Epithelial cell of proximal tubule (primary cell): ENCODE data around the gene RBM47. TPM values are rescaled to one million over a fixed set of nuclear protein-coding genes. Genes with fewer than 3 reads are reported as not detected.
"Not testable (repeated sequence)": the region's sequence is repeated elsewhere in the genome, so short reads cannot be mapped to it uniquely, and the experiment has no call there.

Source experiments
- DNase-seq: peaks from one replicate; pipeline ENCODE4 v3.0.0-alpha.2; 2011; ENCODE audit warnings: low read depth
- H3K4me3 ChIP-seq: 2 replicates; pipeline ENCODE4 v1.5.1; 2011; ENCODE audit warnings: low read depth, mild to moderate bottlenecking, low read length
- CTCF ChIP-seq: conservative IDR thresholded peaks from 2 replicates; pipeline ENCODE4 v1.5.1; 2012; ENCODE audit warnings: low read depth, mild to moderate bottlenecking, low read length
- total RNA-seq: library from RNA; depleted of rRNA; stranded (reverse); fragments of >200 nt; gene quantifications from 2 replicates; pipeline ENCODE4 v1.2.3, GENCODE V29; 2015

Gene RBM47
- total RNA-seq, 1 donor from 2014 or later = 42.9 TPM

GRCh38 chr4:40445671-40446070 is 184.0 kb downstream of the RBM47 start:
- TF ChIP-seq CTCF = no peak
- no peak overlapping the region for H3K4me3 ChIP-seq
- DNase-seq = no peak

GRCh38 chr4:40441430-40441829 is 188.2 kb downstream of the RBM47 start:
- DNase-seq = no peak

GRCh38 chr4:40439519-40439918 is 190.1 kb downstream of the RBM47 start:
- no peak overlapping the region for H3K4me3 ChIP-seq
- no peak for DNase-seq
- no peak for TF ChIP-seq CTCF

More at GRCh38 chr4:40441430-40441829, 188.2 kb downstream of the RBM47 start:
- H3K4me3 ChIP-seq = no peak overlapping the region
- no peak for TF ChIP-seq CTCF

GRCh38 chr4:40438384-40439026 is 191.2 kb downstream of the RBM47 start:
- TF ChIP-seq CTCF = no peak
- DNase-seq = no peak

DNA sequence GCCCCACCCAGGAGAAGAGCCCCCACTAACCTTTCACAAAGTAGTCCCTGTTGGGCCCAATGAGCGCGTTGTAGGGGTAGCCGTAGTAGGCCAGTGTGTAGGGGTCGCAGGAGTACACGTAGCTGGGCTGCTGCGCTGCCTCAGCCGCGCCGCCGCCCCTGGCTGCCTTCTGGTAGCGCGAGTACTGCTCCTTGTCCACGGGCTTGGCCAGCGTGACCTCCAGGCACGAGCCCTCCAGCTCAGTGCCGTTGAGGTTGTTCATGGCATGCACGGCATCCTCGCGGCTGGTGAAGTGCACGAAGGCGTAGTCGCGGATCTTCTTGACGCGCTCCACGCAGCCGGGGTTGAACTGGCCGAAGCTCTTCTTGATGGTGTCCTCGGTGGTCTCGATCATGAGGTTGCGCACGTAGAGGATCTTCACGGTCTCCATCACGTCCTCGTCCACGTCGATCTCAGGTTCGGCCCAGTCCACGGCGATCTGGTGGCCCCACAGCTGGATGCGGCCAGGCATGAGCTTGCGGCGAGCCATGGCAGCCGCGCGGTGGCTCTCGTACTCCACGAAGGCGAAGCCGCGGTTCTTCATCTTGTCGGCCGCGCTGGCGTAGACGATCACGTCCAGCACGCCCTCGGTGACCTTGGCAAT is 191.8 kb downstream of the RBM47 start:
- no peak overlapping the region for H3K4me3 ChIP-seq
- DNase-seq = no peak
- no peak for TF ChIP-seq CTCF

More at GRCh38 chr4:40438384-40439026, 191.2 kb downstream of the RBM47 start:
- no peak overlapping the region for H3K4me3 ChIP-seq

DNA sequence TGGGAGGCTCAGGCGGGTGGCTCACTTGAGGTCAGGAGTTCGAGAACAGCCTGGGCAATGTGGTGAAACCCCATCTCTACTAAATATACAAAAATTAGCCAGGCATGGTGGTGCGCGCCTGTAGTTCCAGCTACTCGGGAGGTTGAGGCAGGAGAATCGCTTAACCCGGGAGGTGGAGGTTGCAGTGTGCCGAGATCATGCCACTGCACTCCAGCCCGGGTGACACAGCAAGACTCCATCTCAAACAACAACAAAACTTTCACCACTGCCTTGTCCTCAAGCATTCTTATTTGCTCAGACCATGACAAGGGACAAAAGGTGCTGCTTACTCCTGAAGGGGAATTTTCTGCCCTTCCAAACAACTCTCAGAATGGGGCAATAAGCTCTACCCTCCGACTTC is 194.4 kb downstream of the RBM47 start:
- not testable (repeated sequence) for H3K4me3 ChIP-seq, DNase-seq

GRCh38 chr4:40434126-40434687 is 195.5 kb downstream of the RBM47 start:
- DNase-seq = peak; percentile 74
- TF ChIP-seq CTCF = no peak
- no peak overlapping the region for H3K4me3 ChIP-seq
